Esophagus squamous epithelium (tissue), 4 donors: Measurements from ENCODE around the gene AHR.

ENCODE experiments used
- POLR2A ChIP-seq, 4 donors: fragments of 450-650 bp; IDR thresholded peaks; one replicate each; pipeline ENCODE4 v1.6.1; 2017; ENCODE audit warnings: antibody characterized with exemption in 4 of 4, mild to moderate bottlenecking in 4 of 4, moderate library complexity in 3 of 4
- TF ChIP-seq, protein P1 (sequence below), 6 experiments: fragments of 450-650 bp in 4 of 6; fragments of 200-600 bp in 2 of 6; sonication (generic) in 2 of 6; IDR thresholded peaks; one replicate each; pipeline ENCODE4 v1.5.1; 2016 to 2019; ENCODE audit warnings: antibody characterized with exemption in 6 of 6, mild to moderate bottlenecking in 4 of 6, moderate library complexity in 4 of 6

DNA sequence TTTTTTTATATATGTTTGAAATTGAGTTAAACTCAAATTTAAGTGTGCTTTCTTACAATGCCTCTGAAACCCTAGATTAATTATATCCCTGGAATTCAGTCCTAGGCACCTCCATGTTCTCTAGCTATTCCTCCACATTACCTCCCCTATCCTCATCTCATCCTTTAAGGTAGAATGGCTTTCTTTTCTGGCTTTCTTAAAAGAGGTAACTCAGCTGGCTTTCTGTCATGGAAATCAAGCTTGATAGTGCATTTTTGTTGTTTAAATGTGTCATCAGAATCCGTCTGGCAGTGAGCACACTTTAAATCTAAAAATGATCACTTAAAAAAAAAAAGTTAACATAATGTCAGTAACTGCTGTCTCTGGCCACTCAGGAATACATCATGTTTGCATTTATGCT lies 42.2 kb downstream of the AHR start:
- TF ChIP-seq POLR2A (IDR thresholded peaks at IDR 0.05) = no peak
- TF ChIP-seq, protein P1, sequence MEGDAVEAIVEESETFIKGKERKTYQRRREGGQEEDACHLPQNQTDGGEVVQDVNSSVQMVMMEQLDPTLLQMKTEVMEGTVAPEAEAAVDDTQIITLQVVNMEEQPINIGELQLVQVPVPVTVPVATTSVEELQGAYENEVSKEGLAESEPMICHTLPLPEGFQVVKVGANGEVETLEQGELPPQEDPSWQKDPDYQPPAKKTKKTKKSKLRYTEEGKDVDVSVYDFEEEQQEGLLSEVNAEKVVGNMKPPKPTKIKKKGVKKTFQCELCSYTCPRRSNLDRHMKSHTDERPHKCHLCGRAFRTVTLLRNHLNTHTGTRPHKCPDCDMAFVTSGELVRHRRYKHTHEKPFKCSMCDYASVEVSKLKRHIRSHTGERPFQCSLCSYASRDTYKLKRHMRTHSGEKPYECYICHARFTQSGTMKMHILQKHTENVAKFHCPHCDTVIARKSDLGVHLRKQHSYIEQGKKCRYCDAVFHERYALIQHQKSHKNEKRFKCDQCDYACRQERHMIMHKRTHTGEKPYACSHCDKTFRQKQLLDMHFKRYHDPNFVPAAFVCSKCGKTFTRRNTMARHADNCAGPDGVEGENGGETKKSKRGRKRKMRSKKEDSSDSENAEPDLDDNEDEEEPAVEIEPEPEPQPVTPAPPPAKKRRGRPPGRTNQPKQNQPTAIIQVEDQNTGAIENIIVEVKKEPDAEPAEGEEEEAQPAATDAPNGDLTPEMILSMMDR (IDR thresholded peaks at IDR 0.05) = no peak
